HG03280 (cell line): Measurements from ENCODE around the gene MAD1L1.

Experiments
- ATAC-seq: cut with Tn5 transposase; IDR thresholded peaks from one replicate; pipeline ENCODE4 v1.9.1; 2021; ENCODE audit warnings: mild to moderate bottlenecking, moderate library complexity; ENCODE audit not compliant: unreplicated experiment

MAD1L1 gene

GRCh38 chr7:1922870-1923236, 309.9 kb downstream of the MAD1L1 start:
- ATAC-seq, result no peak

- ATAC-seq, result no peak
Observed at GRCh38 chr7:1922071-1922869, 310.5 kb downstream of the MAD1L1 start.

DNA sequence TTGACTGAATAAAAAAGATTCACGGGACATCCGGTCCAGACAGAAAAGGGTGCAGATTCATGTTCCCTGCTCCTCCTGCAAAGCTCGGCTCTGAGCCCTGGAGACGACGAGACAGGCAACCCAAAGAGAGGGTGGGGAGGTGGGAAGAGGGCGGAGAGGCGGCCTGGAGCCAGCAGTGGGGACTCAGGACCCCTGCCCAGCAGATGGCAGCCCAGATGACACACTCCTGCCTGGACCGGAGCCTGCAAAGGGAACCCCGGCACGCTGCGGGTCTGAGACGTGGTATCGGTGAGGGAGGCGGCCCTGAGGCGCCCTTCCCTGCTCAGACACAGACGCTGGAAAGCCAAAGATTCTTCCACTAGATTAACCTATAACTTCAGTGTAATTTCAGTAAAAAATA, 311.9 kb downstream of the MAD1L1 start:
- no peak for ATAC-seq

GRCh38 chr7:1920266-1920681, 312.5 kb downstream of the MAD1L1 start:
- no peak for ATAC-seq

GRCh38 chr7:1919539-1920265, 313.0 kb downstream of the MAD1L1 start:
- no peak for ATAC-seq

DNA sequence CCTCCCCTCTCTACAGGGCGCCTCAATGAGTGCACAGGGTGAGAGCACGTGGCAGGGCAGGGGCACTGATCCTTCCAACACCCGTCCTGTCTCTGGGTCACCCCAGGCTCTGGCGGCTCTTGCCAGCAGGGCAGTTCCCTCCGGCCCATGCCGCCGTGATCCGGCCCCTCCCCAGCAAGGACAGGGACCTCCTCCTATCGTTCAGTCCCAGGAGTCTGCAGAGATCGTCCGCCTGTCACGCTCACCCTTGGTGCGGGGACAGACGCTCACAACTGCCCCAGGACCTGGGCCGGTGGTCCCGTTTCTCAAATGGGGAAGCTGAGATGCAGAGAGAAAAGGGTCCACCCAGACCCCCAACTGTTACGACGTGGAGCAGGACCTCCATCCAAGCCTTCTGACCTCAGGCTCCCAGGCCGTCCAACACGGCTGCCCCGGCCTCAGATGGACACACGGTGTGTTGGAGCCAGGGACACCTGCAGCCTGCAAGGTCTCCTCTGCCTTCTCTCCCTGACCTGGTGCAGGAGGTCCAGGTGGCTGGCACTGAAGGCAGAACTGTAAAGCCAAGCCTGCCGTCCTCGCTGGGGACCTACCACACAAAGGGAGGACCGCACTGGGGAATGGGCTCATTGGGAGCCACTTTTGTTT, 313.7 kb downstream of the MAD1L1 start:
- no peak for ATAC-seq

DNA sequence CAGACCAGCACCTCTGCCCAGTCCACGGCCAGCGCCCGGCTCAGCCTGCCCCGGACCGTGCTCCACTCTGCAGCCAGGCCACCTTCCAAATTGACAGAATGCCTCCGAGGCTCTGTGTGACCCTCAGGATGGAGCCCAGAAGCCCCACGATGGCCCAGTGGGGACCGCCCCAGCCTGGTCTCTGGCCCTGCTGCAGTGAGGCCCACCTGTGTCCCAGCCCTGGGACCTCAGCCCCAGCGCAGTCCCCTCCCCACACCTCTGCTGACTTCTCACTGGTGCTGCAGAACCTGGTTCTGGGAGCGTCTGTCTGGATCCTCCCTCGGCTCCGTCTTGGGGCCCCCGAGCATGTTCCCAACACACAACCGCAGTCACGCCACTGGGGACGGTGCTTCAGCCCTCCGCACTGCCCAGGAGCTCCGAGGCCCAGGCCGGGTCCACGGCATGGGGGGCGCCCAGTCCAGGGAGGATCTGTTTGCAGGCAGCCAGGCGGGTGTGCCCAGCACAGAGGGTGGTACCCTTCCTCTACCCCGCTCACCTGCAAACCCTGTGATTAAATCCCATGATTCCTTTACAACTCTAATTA, 314.6 kb downstream of the MAD1L1 start:
- no peak for ATAC-seq

- no peak for ATAC-seq
Observed at GRCh38 chr7:1917221-1918062, 315.3 kb downstream of the MAD1L1 start.

DNA sequence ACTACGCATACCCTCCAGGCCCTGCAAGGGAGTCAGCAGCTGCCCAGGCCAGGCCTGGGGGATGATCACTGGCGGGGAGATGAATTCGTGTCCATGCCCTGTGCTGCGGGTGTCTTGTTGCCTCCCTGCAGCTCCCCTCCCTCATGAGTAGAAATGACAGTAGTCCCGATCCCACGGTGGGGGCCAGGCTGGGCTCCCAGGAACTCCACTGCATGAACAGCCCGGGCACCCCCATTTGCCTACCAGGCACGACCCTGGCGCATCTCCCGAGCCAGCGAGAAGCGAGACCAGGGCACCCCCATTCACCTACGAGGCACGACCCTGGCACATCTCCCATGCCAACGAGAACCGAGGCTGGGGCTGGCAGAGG, 316.2 kb downstream of the MAD1L1 start:
- no peak for ATAC-seq

DNA sequence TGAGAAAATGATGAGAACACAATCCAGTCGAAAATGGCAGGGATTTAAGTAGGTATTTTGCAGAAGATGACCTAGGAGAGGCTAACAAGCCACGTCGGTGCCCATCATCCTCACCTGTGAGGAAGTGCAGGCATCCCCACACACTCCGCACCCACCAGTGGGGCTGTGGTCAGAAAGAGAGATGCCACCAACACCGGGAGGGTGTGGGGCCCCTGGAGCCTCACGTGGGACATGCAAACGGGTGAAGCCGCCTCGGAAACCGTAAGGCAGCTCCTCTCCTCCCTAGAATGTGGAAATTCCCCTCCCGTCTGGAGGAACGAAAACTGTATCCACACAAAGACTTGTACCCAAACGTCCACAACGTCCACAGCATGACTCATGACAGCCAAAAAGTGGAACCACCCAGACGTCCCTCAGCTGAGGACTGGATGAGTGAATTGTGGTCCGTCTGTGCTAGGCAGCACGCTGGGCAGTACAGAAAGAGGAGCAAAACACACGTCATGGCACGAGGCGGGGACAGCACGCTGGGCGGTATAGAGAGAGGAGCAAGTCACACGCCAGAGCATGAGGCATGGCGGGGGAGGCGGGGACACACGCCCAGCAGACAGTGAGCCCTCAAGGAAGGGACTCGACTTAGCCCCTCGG, 316.7 kb downstream of the MAD1L1 start:
- ATAC-seq, result no peak

DNA sequence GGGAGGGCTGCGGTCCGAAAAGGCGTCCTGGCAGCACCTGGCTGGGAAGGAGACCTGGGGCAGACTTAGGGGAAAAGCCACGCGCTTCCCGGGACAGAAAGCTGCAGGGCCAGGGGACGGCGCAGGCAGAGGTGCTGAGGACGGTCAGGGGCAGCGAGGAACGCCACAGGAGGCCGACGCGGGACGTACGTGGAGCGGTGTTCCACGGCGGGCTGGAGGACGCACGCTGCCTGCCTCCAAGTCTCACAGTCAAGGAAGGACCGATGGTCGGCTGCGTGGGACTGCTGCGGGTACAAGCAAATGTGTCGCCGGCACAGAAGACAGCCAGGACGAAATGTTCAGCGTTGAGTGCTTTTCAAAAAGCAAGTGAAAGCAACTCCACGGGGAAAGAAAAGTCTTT, 317.4 kb downstream of the MAD1L1 start:
- no peak for ATAC-seq

DNA sequence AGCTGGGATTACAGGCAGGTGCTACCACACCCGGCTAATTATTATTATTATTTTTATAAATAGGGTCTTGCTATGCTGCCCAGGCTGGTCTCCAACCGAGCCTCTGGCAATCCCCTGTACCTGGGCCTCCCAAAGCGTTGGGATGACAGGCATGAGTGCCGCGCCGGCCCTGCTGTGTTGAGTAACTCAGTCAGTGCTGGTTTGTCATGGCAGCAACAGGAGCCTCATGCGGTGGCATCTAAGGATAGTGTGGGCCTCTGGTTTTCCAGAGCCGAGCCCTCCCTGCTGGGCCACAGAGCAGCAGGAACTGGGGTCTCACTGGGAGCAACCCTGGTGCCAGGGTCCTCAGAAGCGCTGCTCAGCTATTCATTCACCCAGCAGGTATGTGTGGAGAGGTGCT, 318.0 kb downstream of the MAD1L1 start:
- ATAC-seq, result no peak

- ATAC-seq, result no peak
Observed at GRCh38 chr7:1914321-1914720, 318.4 kb downstream of the MAD1L1 start.

GRCh38 chr7:1913466-1914282, 319.1 kb downstream of the MAD1L1 start:
- no peak for ATAC-seq

DNA sequence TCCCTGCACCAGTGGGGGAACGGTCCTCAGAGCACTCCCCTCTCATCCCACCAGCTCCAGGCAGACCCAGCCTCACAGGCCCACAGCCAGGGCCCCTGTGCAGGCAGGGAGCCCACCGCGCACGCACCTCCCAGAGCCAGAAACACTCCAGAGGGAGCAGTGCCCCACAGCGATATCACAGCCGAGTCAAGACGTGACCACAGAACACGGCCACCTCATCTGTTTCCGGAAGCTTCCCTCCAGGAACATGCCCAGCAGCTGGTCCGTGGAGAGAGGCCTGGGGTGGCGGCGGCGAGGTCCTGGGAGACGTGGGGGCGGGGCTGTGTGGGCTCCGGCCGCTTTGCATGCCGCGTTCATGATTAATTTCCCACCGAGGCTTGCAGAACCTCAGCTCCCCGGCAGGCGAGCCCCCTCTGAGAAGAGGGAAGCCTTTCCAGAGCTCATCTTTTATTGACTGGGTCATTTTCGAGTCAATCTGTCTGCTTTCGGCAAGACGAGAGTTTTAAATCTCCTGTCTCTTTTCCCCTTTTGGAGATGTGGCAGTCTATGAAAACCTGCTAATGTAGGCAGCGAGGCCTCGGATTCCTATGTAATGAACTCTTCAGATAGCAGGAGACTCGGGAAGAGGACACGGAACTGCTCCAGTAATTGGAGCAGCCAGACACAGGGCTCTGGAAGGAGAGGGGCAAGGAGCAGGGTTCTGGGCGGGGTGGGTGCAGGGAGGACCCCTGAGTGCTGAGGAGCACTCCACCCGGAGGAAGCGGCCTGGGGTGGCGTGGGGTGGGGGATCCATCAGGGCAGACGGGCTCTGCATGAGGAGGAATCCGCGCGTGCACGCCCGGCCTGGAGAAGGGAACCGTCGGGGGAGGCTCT, 319.9 kb downstream of the MAD1L1 start:
- no peak for ATAC-seq

- no peak for ATAC-seq
Observed at GRCh38 chr7:1911571-1911970, 321.2 kb downstream of the MAD1L1 start.

GRCh38 chr7:1910827-1911226, 321.9 kb downstream of the MAD1L1 start:
- ATAC-seq, result no peak

DNA sequence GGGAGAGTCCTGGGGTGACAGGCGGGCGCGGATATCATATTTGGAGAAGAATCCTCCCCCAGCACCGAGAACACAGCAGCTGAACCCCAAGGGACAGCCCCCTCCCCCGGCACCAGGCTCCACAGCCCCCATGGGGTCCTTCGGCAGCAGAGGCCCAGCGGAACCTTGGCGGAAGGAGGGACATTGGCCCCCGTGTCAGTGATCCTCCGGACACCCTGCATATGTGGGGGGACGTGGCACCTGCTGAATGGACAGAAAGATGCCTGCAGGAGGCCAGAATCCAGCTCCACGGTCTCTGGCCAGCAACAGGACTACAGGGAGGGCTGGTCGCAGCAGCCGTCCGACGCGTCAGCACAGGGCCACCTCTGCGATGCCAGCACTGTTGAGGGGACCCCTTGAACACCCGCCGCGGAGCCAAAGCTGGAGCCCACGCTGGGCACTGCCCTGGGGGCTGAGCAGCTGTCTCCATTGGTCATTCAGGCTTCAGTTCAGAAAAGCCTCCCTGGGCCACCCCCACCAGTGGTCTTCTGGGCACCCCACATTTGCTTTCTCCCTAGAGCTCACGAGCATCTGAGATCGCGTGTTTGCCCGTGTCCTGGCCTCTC, 322.6 kb downstream of the MAD1L1 start:
- ATAC-seq, result no peak
